ENCODE results near the gene HDAC9.
"Not testable (repeated sequence)": the region's sequence is repeated elsewhere in the genome, so short reads cannot be mapped to it uniquely, and the experiment has no call there.

The HDAC9 gene

GRCh38 chr7:18974803-18975202 lies 479.3 kb downstream of the HDAC9 start:
- DNase-seq (ENCODE audit: low spot score): no peak

- DNase-seq (ENCODE audit: low spot score): no peak
These were observed 479.7 kb downstream of the HDAC9 start for GRCh38 chr7:18975276-18975675.

GRCh38 chr7:18975689-18976280 lies 480.2 kb downstream of the HDAC9 start:
- no peak for DNase-seq (ENCODE audit: low spot score)

- no peak for DNase-seq (ENCODE audit: low spot score)
These were observed 481.3 kb downstream of the HDAC9 start for GRCh38 chr7:18976715-18977471.

GRCh38 chr7:18978108-18978495 lies 482.6 kb downstream of the HDAC9 start:
- DNase-seq (ENCODE audit: low spot score): peak; percentile 76

GRCh38 chr7:18990700-18991099 lies 495.2 kb downstream of the HDAC9 start:
- DNase-seq (ENCODE audit: low spot score): not testable (repeated sequence)

DNA sequence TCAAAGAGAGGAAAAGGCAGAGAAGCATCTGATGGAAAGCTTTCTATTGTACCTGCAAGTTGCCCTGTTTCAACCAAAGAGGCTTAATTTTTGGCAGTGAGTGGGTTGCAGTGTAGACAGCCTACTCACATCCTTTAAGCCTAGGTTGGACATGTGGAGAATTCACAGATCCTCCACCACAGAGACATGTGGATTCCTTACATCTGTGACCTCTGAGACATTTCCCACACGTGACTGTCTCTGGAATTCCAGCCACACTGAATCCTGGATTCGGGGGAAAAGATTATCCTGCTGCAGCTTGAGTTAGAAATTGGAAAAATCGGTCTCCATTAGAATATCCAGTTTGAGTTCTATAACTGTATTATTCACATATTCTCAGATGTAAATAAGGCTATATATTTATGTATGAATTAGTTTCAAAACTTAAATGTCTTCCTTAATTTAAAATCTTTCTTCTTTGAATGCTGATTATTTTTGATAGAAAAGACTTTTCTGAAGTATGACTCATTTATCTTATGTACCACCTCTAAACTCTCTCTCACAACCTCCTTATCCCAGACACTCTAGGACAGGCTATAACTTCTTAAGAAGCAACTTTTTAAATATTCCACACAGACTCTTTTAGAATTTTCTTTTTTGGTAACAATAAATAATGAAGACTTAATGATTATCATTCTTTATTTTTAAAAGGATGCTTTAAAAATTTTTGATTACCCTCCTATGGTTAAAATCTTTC lies 498.6 kb downstream of the HDAC9 start:
- no peak for DNase-seq (ENCODE audit: low spot score)

DNA sequence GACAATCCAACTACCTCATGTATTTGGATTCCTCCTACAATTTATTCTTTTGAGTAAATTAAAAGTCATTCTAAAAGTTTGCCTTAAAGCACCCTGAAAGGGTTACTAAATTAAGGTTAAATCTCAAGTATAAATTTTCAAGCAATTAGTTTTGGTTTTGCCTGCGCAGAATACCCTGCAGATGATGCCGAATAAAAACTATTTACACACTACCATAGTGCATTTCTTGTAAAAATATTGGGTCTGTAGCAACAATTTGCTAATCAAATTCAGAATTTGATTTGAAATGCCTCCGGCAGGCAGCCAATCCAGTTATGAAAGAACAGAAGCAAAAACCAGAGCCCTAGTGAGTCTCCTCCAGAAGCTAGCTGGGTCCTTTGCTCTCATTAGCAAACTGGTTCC lies 499.7 kb downstream of the HDAC9 start:
- peak; percentile 36 for DNase-seq (ENCODE audit: low spot score)

- DNase-seq (ENCODE audit: low spot score): no peak
These were observed 500.4 kb downstream of the HDAC9 start for GRCh38 chr7:18995811-18996426.

GRCh38 chr7:18996583-18996982 lies 501.0 kb downstream of the HDAC9 start:
- DNase-seq (ENCODE audit: low spot score): no peak

GRCh38 chr7:18997477-18998150 lies 502.1 kb downstream of the HDAC9 start:
- DNase-seq (ENCODE audit: low spot score): no peak

DNA sequence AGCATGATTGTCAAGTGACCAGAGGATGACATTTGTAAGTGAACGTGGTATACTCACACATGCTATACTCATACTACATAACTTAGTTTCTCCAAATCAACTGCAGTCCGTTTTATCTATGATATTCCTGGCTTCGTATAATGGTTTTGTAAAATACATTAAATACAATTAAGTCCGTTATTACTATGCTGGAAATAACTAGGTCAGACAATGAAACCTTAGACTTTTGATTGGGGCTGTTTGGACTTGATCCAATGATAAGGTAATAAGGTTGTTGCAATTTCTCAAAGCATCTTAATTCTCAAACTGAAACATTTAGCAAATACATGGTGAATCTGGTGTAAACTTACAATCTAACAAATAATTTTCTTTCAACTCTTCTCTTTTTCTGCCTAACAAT lies 504.9 kb downstream of the HDAC9 start:
- no peak for DNase-seq (ENCODE audit: low spot score)

- no peak for DNase-seq (ENCODE audit: low spot score)
These were observed 506.3 kb downstream of the HDAC9 start for GRCh38 chr7:19001854-19002253.

- peak; percentile 33 for DNase-seq (ENCODE audit: low spot score)
These were observed 513.8 kb downstream of the HDAC9 start for GRCh38 chr7:19009241-19009935.

GRCh38 chr7:19009936-19010280 lies 514.4 kb downstream of the HDAC9 start:
- DNase-seq (ENCODE audit: low spot score): no peak

DNA sequence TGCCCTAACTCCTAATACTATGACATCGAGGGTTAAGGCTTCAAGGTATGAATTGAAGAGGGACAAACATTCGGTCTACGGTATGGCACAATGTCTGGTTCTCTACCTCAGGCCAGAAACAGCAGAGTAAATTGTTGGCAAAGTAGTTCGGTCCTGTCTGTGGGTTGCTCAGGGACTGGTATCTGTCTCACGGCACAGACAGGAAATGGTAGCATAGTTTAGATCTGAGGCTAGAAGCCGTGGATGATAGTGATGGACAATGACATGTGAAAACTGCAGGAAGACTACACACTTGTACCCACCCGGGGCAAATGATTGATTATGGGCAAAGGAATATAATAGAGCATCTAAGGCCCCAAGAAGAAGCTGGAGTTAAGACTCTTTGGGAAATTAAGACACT lies 515.7 kb downstream of the HDAC9 start:
- peak; percentile 30 for DNase-seq (ENCODE audit: low spot score)

- DNase-seq (ENCODE audit: low spot score): no peak
These were observed 519.5 kb downstream of the HDAC9 start for GRCh38 chr7:19015098-19015497.

DNA sequence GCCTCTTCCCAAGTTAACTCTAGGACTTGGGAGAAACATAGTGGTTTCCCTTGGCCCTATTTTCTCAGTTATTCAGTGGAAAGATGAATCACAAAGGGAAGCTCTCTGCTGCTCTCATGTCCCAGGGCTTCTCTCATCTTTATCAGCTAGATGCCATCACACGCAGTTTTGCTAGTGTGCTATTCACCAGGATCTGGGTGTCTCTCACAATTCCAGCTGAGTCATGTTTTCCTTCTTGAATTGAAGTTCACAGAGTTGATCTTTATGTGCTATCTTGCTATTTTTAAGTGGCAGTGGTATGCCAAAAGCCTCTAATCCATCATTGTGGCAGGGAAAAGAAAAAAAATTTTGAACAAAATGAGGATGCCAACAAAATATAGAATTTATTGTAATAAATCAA lies 520.6 kb downstream of the HDAC9 start:
- DNase-seq (ENCODE audit: low spot score): no peak

DNA sequence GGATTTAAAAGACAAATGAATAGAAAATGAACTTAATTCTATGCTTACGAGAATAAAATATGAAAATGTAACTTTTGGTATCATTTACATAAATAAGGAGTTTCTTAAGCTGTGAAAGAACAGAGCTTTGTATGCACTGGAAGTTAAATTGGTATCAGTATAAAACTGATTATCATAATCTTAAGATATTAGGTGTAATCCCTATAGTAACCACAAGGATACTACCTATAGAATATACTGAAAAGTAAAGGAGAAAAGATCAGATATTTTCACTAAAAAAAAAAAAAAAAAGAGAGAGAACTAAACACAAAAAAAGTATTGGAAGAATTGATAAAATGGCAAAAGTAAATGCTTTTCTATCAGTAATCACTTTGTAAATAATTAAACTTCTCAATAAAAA lies 521.8 kb downstream of the HDAC9 start:
- DNase-seq (ENCODE audit: low spot score): no peak

GRCh38 chr7:19020062-19020461 lies 524.5 kb downstream of the HDAC9 start:
- no peak for DNase-seq (ENCODE audit: low spot score)

- DNase-seq (ENCODE audit: low spot score): no peak
These were observed 525.2 kb downstream of the HDAC9 start for GRCh38 chr7:19020711-19021110.

DNA sequence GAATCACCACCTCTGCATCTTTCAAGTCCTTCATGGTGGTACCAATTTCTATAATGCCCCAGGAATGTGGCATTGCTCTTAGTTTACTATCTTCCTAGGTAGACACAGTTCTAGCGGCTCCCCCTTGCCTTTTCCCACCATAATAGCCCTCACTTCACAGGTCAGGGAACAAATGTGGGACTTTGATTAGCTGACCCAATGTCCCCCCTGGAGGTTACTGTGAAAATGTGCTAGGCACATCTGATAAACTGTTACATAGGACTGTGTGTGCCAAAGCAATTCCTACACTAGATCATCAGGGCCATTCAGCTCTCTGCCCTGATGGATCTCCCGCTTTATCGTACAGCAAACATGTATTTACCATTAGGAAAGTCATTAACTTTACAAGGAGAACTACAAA lies 527.9 kb downstream of the HDAC9 start:
- no peak for DNase-seq (ENCODE audit: low spot score)
